Vagina (tissue), 2 donors: ENCODE data around the gene MRTO4.

ENCODE experiments used
- POLR2A ChIP-seq, 2 donors: fragments of 450-650 bp; IDR thresholded peaks; one replicate each; pipeline ENCODE4 v1.6.1; 2017; ENCODE audit warnings: antibody characterized with exemption in 2 of 2, mild to moderate bottlenecking in 2 of 2, moderate library complexity in 2 of 2
- POLR2AphosphoS5 ChIP-seq, 2 donors: sonication (generic); formaldehyde crosslinking; IDR thresholded peaks; one replicate each; pipeline ENCODE4 v1.9.0; 2017; ENCODE audit warnings: antibody characterized with exemption in 2 of 2, mild to moderate bottlenecking in 2 of 2, low read depth in 1 of 2; ENCODE audit not compliant: insufficient read depth in 1 of 2
- TF ChIP-seq, protein P1 (sequence below), 3 experiments: fragments of 450-650 bp in 2 of 3; fragments of 200-600 bp in 1 of 3; sonication (generic) in 1 of 3; IDR thresholded peaks; one replicate each; pipeline ENCODE4 v1.5.1; 2017 to 2019; ENCODE audit warnings: antibody characterized with exemption in 3 of 3, mild to moderate bottlenecking in 2 of 3, moderate library complexity in 2 of 3

- TF ChIP-seq, protein P1, sequence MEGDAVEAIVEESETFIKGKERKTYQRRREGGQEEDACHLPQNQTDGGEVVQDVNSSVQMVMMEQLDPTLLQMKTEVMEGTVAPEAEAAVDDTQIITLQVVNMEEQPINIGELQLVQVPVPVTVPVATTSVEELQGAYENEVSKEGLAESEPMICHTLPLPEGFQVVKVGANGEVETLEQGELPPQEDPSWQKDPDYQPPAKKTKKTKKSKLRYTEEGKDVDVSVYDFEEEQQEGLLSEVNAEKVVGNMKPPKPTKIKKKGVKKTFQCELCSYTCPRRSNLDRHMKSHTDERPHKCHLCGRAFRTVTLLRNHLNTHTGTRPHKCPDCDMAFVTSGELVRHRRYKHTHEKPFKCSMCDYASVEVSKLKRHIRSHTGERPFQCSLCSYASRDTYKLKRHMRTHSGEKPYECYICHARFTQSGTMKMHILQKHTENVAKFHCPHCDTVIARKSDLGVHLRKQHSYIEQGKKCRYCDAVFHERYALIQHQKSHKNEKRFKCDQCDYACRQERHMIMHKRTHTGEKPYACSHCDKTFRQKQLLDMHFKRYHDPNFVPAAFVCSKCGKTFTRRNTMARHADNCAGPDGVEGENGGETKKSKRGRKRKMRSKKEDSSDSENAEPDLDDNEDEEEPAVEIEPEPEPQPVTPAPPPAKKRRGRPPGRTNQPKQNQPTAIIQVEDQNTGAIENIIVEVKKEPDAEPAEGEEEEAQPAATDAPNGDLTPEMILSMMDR (IDR thresholded peaks at IDR 0.05), result peak in 1 of 3 experiments; percentile 4
- no peak for TF ChIP-seq POLR2A (IDR thresholded peaks at IDR 0.05)
- no peak for TF ChIP-seq POLR2AphosphoS5 (IDR thresholded peaks at IDR 0.05; ENCODE audit: insufficient read depth in 1 of 2, low read depth in 1 of 2)
Observed at GRCh38 chr1:19209439-19209989, 42.1 kb upstream of the MRTO4 start.
